OCI-LY7 (cell line): ENCODE measurements around the gene VASP. TPM values are rescaled to one million over a fixed set of nuclear protein-coding genes. Genes with fewer than 3 reads are reported as not detected.

Experiments
- BruUV-seq: library from RNA; stranded (reverse); fragments of 400-500 nt; replicated peaks from 2 replicates; lab custom pipeline; 2021; lab: Mats Ljungman, UMichigan
- CTCF ChIA-PET: fragments of 300-600 bp; sonication (Branson Sonifier 250); formaldehyde crosslinking; loops from one replicate; lab custom pipeline; 2022; ENCODE audit warnings: antibody characterized with exemption; ENCODE audit not compliant: unreplicated experiment; lab: Charles Lee
- POLR2A ChIA-PET: fragments of 300-600 bp; sonication (Branson Sonifier 250); formaldehyde crosslinking; loops from one replicate; lab custom pipeline; 2022; ENCODE audit warnings: antibody characterized with exemption; lab: Charles Lee
- DNase-seq: peaks from one replicate; pipeline ENCODE4 v3.0.0-alpha.2; 2015; ENCODE audit warnings: low spot score
- H2AFZ ChIP-seq: fragments of 200-600 bp; sonication (generic), shearing (Covaris generic); 2 replicates; pipeline ENCODE4 v1.6.1; 2014; ENCODE audit warnings: mild to moderate bottlenecking, antibody characterized with exemption, low read length, moderate library complexity
- H3K27ac ChIP-seq: fragments of 200-600 bp; sonication (generic); 2 replicates; pipeline ENCODE4 v1.5.1; 2014; ENCODE audit warnings: mixed run types, low read depth, mild to moderate bottlenecking, moderate library complexity, low read length, inconsistent platforms; ENCODE audit not compliant: poor library complexity, severe bottlenecking
- H3K36me3 ChIP-seq: fragments of 200-600 bp; sonication (generic); 2 replicates; pipeline ENCODE4 v1.6.1; 2014; ENCODE audit warnings: mild to moderate bottlenecking, antibody characterized with exemption, low read length, moderate library complexity, mixed read lengths; ENCODE audit not compliant: insufficient read depth
- H3K4me1 ChIP-seq: fragments of 200-600 bp; sonication (generic); 2 replicates; pipeline ENCODE4 v1.5.1; 2014; ENCODE audit warnings: mild to moderate bottlenecking, low read length; ENCODE audit not compliant: insufficient read depth, poor library complexity, severe bottlenecking
- H3K4me2 ChIP-seq: fragments of 200-600 bp; sonication (generic); 2 replicates; pipeline ENCODE4 v1.6.1; 2014; ENCODE audit warnings: mild to moderate bottlenecking, low read length
- H3K4me3 ChIP-seq: fragments of 200-600 bp; sonication (generic); 2 replicates; pipeline ENCODE4 v1.5.1; 2014; ENCODE audit warnings: mild to moderate bottlenecking, low read depth, low read length; ENCODE audit not compliant: poor library complexity, severe bottlenecking
- H3K79me2 ChIP-seq: fragments of 200-600 bp; sonication (generic); 2 replicates; pipeline ENCODE4 v1.6.1; 2016; ENCODE audit warnings: low read depth, mild to moderate bottlenecking, low read length, moderate library complexity, mixed read lengths; ENCODE audit not compliant: insufficient read depth
- H3K9me2 ChIP-seq: fragments of 200-600 bp; sonication (generic); 2 replicates; pipeline ENCODE4 v1.6.1; 2016; ENCODE audit warnings: mild to moderate bottlenecking, low read length, mixed read lengths; ENCODE audit not compliant: insufficient read depth
- H3K9me3 ChIP-seq: fragments of 200-600 bp; sonication (generic); 2 replicates; pipeline ENCODE4 v1.6.1; 2014; ENCODE audit warnings: mild to moderate bottlenecking, mixed run types, low read length, mixed read lengths
- H4K20me1 ChIP-seq: fragments of 200-600 bp; sonication (generic); 2 replicates; pipeline ENCODE4 v1.6.1; 2014; ENCODE audit warnings: mild to moderate bottlenecking, antibody characterized with exemption, low read length, moderate library complexity, mixed read lengths; ENCODE audit not compliant: insufficient read depth
- EZH2phosphoT487 ChIP-seq: fragments of 200-600 bp; sonication (generic); IDR thresholded peaks from 2 replicates; pipeline ENCODE4 v1.6.1; 2018; ENCODE audit warnings: low read depth, borderline replicate concordance, mild to moderate bottlenecking, mixed run types, antibody characterized with exemption, low read length, moderate library complexity, mixed read lengths
- intact Hi-C: fragments of 100-400 bp; cut with micrococcal nuclease; formaldehyde crosslinking; loops from one replicate; pipeline ENCODE4 v1.10.0; 2022; ENCODE audit not compliant: unreplicated experiment
- total RNA-seq, 2 experiments: library from RNA; depleted of rRNA in 1 of 2; stranded (reverse); fragments of >200 nt in 1 of 2; shearing (Covaris generic) in 1 of 2; gene quantifications; 2 replicates each; pipeline ENCODE4 v1.2.3, GENCODE V29; 2014 to 2022
- TF ChIP-seq, protein P1 (sequence below): fragments of 200-600 bp; sonication (generic); conservative IDR thresholded peaks from 2 replicates; pipeline ENCODE4 v1.5.1; 2014; ENCODE audit warnings: mild to moderate bottlenecking, antibody characterized with exemption, low read length, moderate library complexity, mixed read lengths

Gene VASP
- total RNA-seq, 2 experiments from 2014 or later, result 39.6 to 62.8 TPM

DNA sequence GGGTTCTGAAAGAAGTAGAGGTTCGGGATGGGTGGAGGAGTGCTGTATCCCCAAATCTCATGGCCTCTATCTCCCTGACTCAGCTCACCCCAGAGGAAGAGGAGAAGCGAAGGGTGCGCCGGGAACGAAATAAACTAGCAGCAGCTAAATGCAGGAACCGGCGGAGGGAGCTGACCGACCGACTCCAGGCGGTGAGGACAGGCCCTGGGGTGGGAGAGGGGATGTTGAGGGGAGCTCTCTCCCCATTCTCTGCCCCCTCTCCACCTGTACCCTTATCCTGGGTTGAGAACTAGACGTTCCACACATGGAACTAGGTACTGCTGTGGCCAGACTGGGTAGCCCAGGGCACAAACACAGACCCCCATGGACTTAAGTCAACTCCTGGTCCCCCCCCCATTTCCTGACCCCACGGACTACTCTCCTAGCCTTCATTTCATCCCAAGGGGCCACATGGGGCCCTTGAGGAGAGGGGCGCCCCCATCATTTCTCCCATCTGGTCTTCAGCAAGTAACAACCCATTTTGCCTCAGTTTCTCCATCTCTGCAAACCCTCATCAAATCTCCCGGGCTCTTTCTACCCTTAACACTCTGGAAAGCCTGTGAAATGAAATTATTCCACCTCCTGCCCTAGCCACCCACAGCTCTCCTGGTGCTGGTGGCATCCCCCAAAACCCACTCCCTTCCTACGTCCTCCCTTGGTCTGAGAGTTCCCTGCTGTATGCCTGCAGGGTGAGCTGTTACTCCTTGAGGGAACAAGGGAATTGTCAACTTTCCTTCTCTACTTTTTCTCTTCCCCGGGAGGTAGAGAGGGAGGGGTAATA lies 36.0 kb upstream of the VASP start:
- no peaks in the 10 kb centered on the region for H3K9me2 ChIP-seq
- DNase-seq, result no peak
- no peak overlapping the region for H3K4me3 ChIP-seq
- CTCF ChIA-PET, result no interaction called here
- peaks cover 30% of the 10 kb centered on the region for H3K4me1 ChIP-seq
- 0 out of 2 replicates have a peak, but pooled peaks cover 4% of the 10 kb centered on the region for H4K20me1 ChIP-seq
- no peak for TF ChIP-seq EZH2phosphoT487
- TF ChIP-seq, protein P1, sequence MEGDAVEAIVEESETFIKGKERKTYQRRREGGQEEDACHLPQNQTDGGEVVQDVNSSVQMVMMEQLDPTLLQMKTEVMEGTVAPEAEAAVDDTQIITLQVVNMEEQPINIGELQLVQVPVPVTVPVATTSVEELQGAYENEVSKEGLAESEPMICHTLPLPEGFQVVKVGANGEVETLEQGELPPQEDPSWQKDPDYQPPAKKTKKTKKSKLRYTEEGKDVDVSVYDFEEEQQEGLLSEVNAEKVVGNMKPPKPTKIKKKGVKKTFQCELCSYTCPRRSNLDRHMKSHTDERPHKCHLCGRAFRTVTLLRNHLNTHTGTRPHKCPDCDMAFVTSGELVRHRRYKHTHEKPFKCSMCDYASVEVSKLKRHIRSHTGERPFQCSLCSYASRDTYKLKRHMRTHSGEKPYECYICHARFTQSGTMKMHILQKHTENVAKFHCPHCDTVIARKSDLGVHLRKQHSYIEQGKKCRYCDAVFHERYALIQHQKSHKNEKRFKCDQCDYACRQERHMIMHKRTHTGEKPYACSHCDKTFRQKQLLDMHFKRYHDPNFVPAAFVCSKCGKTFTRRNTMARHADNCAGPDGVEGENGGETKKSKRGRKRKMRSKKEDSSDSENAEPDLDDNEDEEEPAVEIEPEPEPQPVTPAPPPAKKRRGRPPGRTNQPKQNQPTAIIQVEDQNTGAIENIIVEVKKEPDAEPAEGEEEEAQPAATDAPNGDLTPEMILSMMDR, result no peak
- H2AFZ ChIP-seq, result no peak overlapping the region
- H3K36me3 ChIP-seq, result no peaks in the 10 kb centered on the region
- no TSS peak for BruUV-seq
- intact Hi-C loops, result no loop called here
- H3K79me2 ChIP-seq, result no peaks in the 10 kb centered on the region; the same call in 1 of the 2 replicates
- POLR2A ChIA-PET, result no interaction called here
- no peaks in the 10 kb centered on the region for H3K9me3 ChIP-seq
- H3K4me2 ChIP-seq, result no peak overlapping the region
- no peak overlapping the region for H3K27ac ChIP-seq

DNA sequence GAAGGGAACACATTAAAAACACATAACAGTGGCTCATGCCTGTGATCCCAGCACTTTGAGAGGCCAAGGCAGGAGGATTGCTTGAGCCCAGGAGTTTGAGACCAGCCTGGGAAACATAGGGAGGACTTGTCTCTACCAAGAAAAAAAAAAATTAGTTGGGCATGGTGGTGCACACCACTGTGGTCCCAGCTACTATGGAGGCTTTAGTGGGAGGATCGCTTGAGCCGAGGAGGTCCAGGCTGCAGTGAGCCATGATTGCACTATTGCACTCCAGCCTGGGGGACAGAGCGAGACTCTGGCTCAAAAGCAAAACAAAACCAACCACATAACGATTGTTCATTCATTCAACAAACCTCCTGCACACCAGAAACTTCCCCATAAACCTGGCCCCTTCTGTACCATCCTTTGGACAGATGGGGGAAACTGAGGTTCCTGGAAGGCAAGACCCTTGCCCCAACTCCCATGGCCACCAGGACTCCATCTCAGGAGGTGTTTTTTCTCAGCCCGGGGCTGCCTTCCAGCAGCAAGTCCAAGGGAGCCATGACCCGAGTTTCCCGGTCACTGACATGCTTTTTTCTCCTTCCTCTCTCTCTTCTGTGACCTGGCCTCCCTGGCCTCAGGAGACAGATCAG lies 35.2 kb upstream of the VASP start:
- intact Hi-C loops, result no loop called here
- CTCF ChIA-PET, result no interaction called here
- H4K20me1 ChIP-seq, result 0 out of 2 replicates have a peak, but pooled peaks cover 4% of the 10 kb centered on the region

More for the DNA sequence above, 35.2 kb upstream of the VASP start:
- Histone ChIP-seq H2AFZ (no peak overlapping the region), H3K9me3 (no peaks in the 10 kb centered on the region), H3K27ac (no peak overlapping the region), H3K79me2 (no peaks in the 10 kb centered on the region; the same call in 1 of the 2 replicates), H3K9me2 (no peaks in the 10 kb centered on the region), H3K36me3 (no peaks in the 10 kb centered on the region), H3K4me3 (no peak overlapping the region), H3K4me2 (no peak overlapping the region), H3K4me1 (peaks cover 27% of the 10 kb centered on the region)
- DNase-seq, result no peak
- no peak for TF ChIP-seq EZH2phosphoT487
- TF ChIP-seq, protein P1, result no peak
- POLR2A ChIA-PET, result no interaction called here
- BruUV-seq, result no TSS peak
